Measurements from ENCODE around the gene DNM3.

DNA sequence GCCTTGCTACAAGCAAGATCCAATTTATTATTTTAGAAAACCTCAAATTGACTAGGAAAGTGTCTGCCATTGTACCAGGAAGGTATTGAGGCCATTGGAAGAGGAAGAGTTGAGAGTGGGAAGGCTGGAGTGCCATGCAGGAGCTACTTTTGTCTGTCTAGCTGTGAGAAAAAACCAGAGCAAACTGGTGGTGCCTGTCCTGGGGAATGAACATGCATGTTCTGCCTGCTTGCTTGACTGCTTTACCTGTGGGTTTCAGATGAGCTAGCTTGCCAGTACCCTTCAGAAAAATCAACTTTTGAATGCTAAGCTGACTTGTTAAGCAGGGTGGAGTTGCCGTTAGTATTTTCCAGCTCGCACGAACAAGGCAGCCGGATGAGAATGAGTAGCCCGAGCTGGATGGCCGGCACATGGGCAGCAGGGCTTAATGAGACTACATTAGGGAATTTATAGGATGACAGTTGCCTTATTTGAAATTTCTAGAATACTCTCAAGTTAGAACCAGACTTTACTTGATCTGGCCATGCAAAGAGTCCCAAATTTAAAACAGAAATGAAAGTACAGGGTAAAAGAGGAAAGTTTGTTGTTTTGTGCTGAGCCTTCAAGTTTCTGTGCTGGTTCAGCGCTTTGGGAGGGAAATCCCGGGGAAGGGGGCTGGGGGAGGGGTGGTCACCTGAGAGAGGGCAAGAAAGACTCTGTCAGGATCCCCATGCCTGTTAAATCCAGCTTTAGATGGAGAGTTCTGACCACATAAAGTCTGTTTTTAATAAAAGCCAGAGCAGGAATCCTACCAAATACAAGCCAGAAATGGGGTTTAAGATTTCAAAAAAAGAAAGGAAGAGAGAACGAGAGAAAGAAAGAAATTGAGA, 549.6 kb downstream of the DNM3 start:
- no peak for TF ChIP-seq POLR2A (IDR thresholded peaks at IDR 0.05)
- TF ChIP-seq POLR2AphosphoS5 (IDR thresholded peaks at IDR 0.05), result no peak
- TF ChIP-seq CTCF (IDR thresholded peaks at IDR 0.05), result no peak
- TF ChIP-seq EP300 (IDR thresholded peaks at IDR 0.05; ENCODE audit: low read depth), result no peak
